Measurements from ENCODE around the gene KDM5C. TPM values are rescaled to one million over a fixed set of nuclear protein-coding genes. Genes with fewer than 3 reads are reported as not detected.

Gene KDM5C
- total RNA-seq, 2 experiments from 2014 or later, result 236 to 237 TPM

- Mint-ChIP-seq H3K4me3 (no peak overlapping the region), H3K9me3 (no peaks in the 10 kb centered on the region), H3K27ac (no peak overlapping the region), H3K4me1 (ENCODE audit: low read depth) (peaks cover 26% of the 10 kb centered on the region), H3K36me3 (ENCODE audit: low read depth) (no peaks in the 10 kb centered on the region), H3K27me3 (no peaks in the 10 kb centered on the region)
- Histone ChIP-seq H3K27me3 (ENCODE audit: control insufficient read depth in 1 of 2, insufficient read depth in 2 of 2, low read length in 2 of 2) (no peaks in the 10 kb centered on the region), H3K27ac (ENCODE audit: low read depth in 1 of 2, low read length in 2 of 2) (no peak overlapping the region), H3K4me1 (ENCODE audit: insufficient read depth, low read length) (peaks cover 26% of the 10 kb centered on the region), H3K36me3 (ENCODE audit: insufficient read depth, low read length) (no peaks in the 10 kb centered on the region), H3K9me3 (ENCODE audit: control insufficient read depth in 1 of 2, insufficient read depth in 1 of 2, low read length in 2 of 2) (no peaks in the 10 kb centered on the region), H3K4me3 (ENCODE audit: low read length) (no peak overlapping the region)
- ATAC-seq (ENCODE audit: poor library complexity) (no peak), DNase-seq (no peak)
- ChIA-PET POLR2A (no interaction called here), CTCF (no interaction called here)
- intact Hi-C loops (cut with DNase I, micrococcal nuclease), result no loop called here
- no peak for TF ChIP-seq CTCF (IDR thresholded peaks at IDR 0.05)
These were observed 41.0 kb upstream of the KDM5C start for GRCh38 chrX:53265771-53266574.

- no peak overlapping the region for H3K27ac ChIP-seq (ENCODE audit: low read depth in 1 of 2, low read length in 2 of 2)
- H3K9me3 ChIP-seq (ENCODE audit: control insufficient read depth in 1 of 2, insufficient read depth in 1 of 2, low read length in 2 of 2), result no peaks in the 10 kb centered on the region
- H3K9me3 Mint-ChIP-seq, result no peaks in the 10 kb centered on the region
- POLR2A ChIA-PET, result no interaction called here
- no peaks in the 10 kb centered on the region for H3K27me3 ChIP-seq (ENCODE audit: control insufficient read depth in 1 of 2, insufficient read depth in 2 of 2, low read length in 2 of 2)
- H3K4me3 ChIP-seq (ENCODE audit: low read length), result no peak overlapping the region
- ATAC-seq (ENCODE audit: poor library complexity), result no peak
- DNase-seq, result peak in 3 of 14 experiments; percentile 17 to 40 (median 34)
- H3K4me3 Mint-ChIP-seq, result no peak overlapping the region
- no peak overlapping the region for H3K27ac Mint-ChIP-seq
- peaks cover 26% of the 10 kb centered on the region for H3K4me1 ChIP-seq (ENCODE audit: insufficient read depth, low read length)
- CTCF ChIA-PET, result no interaction called here
- intact Hi-C loops (cut with DNase I, micrococcal nuclease), result no loop called here
- peaks cover 26% of the 10 kb centered on the region for H3K4me1 Mint-ChIP-seq (ENCODE audit: low read depth)
- no peaks in the 10 kb centered on the region for H3K36me3 Mint-ChIP-seq (ENCODE audit: low read depth)
- no peaks in the 10 kb centered on the region for H3K27me3 Mint-ChIP-seq
- no peaks in the 10 kb centered on the region for H3K36me3 ChIP-seq (ENCODE audit: insufficient read depth, low read length)
- no peak for TF ChIP-seq CTCF (IDR thresholded peaks at IDR 0.05)
These were observed 38.6 kb upstream of the KDM5C start for GRCh38 chrX:53263597-53264094.

GRCh38 chrX:53262918-53263394, 37.9 kb upstream of the KDM5C start:
- Mint-ChIP-seq H3K27me3 (no peaks in the 10 kb centered on the region), H3K4me1 (ENCODE audit: low read depth) (peaks cover 26% of the 10 kb centered on the region), H3K4me3 (no peak overlapping the region), H3K27ac (no peak overlapping the region), H3K9me3 (no peaks in the 10 kb centered on the region), H3K36me3 (ENCODE audit: low read depth) (no peaks in the 10 kb centered on the region)
- Histone ChIP-seq H3K27me3 (ENCODE audit: control insufficient read depth in 1 of 2, insufficient read depth in 2 of 2, low read length in 2 of 2) (no peaks in the 10 kb centered on the region), H3K36me3 (ENCODE audit: insufficient read depth, low read length) (no peaks in the 10 kb centered on the region), H3K9me3 (ENCODE audit: control insufficient read depth in 1 of 2, insufficient read depth in 1 of 2, low read length in 2 of 2) (no peaks in the 10 kb centered on the region), H3K27ac (ENCODE audit: low read depth in 1 of 2, low read length in 2 of 2) (no peak overlapping the region), H3K4me3 (ENCODE audit: low read length) (no peak overlapping the region), H3K4me1 (ENCODE audit: insufficient read depth, low read length) (peaks cover 26% of the 10 kb centered on the region)
- CTCF ChIA-PET, result no interaction called here
- intact Hi-C loops (cut with DNase I, micrococcal nuclease), result no loop called here
- ATAC-seq (ENCODE audit: poor library complexity), result no peak
- POLR2A ChIA-PET, result no interaction called here
- no peak for TF ChIP-seq CTCF (IDR thresholded peaks at IDR 0.05)
- peak in 2 of 14 experiments; percentile 34 to 47 for DNase-seq

Data from CD4-positive, alpha-beta T cell (primary cell).